KMS-11 (cell line): ENCODE results near the gene TBC1D2B.

ENCODE experiments used
- H2AFZ ChIP-seq: fragments of 200-600 bp; sonication (generic); 2 replicates; pipeline ENCODE4 v1.6.1; 2016; ENCODE audit warnings: antibody characterized with exemption, mixed run types, low read depth
- H3K27ac ChIP-seq: fragments of 200-600 bp; sonication (generic); 2 replicates; pipeline ENCODE4 v1.6.1; 2016; ENCODE audit warnings: mild to moderate bottlenecking, mixed run types
- H3K27me3 ChIP-seq: fragments of 200-600 bp; sonication (generic); 2 replicates; pipeline ENCODE4 v1.6.1; 2017; ENCODE audit warnings: mild to moderate bottlenecking, low read depth, mixed run types, moderate library complexity; ENCODE audit not compliant: insufficient read depth
- H3K36me3 ChIP-seq: fragments of 200-600 bp; sonication (generic); 2 replicates; pipeline ENCODE4 v1.6.1; 2017; ENCODE audit warnings: mild to moderate bottlenecking, mixed run types; ENCODE audit not compliant: insufficient read depth
- H3K4me1 ChIP-seq: fragments of 200-600 bp; sonication (generic); 2 replicates; pipeline ENCODE4 v1.6.1; 2016; ENCODE audit warnings: mild to moderate bottlenecking, low read depth, mixed run types; ENCODE audit not compliant: poor library complexity, severe bottlenecking
- H3K4me2 ChIP-seq: fragments of 200-600 bp; sonication (generic); 2 replicates; pipeline ENCODE4 v1.7.0; 2016; ENCODE audit warnings: mild to moderate bottlenecking, mixed run types
- H3K4me3 ChIP-seq: fragments of 200-600 bp; sonication (generic); IDR thresholded peaks from 2 replicates; pipeline ENCODE4 v1.6.1; 2017; ENCODE audit warnings: low read depth, low read length, mixed read lengths; ENCODE audit not compliant: insufficient read depth
- H3K79me2 ChIP-seq: fragments of 200-600 bp; sonication (generic); 2 replicates; pipeline ENCODE4 v1.6.1; 2016; ENCODE audit warnings: low read depth, mixed run types; ENCODE audit not compliant: insufficient read depth
- H3K9ac ChIP-seq: fragments of 200-600 bp; sonication (generic); 2 replicates; pipeline ENCODE4 v1.6.1; 2016; ENCODE audit warnings: mild to moderate bottlenecking, mixed run types
- H4K20me1 ChIP-seq: fragments of 200-600 bp; sonication (generic); 2 replicates; pipeline ENCODE4 v1.6.1; 2016; ENCODE audit warnings: mild to moderate bottlenecking, mixed run types; ENCODE audit not compliant: insufficient read depth
- CTCF ChIP-seq: fragments of 200-600 bp; sonication (generic); conservative IDR thresholded peaks from 2 replicates; pipeline ENCODE4 v1.6.1; 2017; ENCODE audit warnings: low read depth, mild to moderate bottlenecking, antibody characterized with exemption, low read length, moderate library complexity, mixed read lengths

The TBC1D2B gene

GRCh38 chr15:78061963-78062427 is 15.5 kb downstream of the TBC1D2B start:
- Histone ChIP-seq H4K20me1 (no peaks in the 10 kb centered on the region), H3K9ac (peak overlapping the region; percentile 49; the same call in 1 of the 2 replicates), H3K36me3 (no peaks in the 10 kb centered on the region), H3K4me1 (peaks cover 87% of the 10 kb centered on the region), H3K4me2 (peak overlapping the region; percentile 95), H3K79me2 (peaks cover 69% of the 10 kb centered on the region; the same call in 1 of the 2 replicates), H3K27ac (peak overlapping the region; percentile 90), H2AFZ (peak overlapping the region; percentile 35), H3K27me3 (no peaks in the 10 kb centered on the region), H3K4me3 (no peak overlapping the region)
- TF ChIP-seq CTCF = no peak

GRCh38 chr15:78060232-78060631 is 17.3 kb downstream of the TBC1D2B start:
- no peak overlapping the region for H3K27ac ChIP-seq
- no peak overlapping the region for H3K4me3 ChIP-seq
- no peak for TF ChIP-seq CTCF
- H3K9ac ChIP-seq = no peak overlapping the region
- no peaks in the 10 kb centered on the region for H4K20me1 ChIP-seq
- no peaks in the 10 kb centered on the region for H3K36me3 ChIP-seq
- H3K4me1 ChIP-seq = peaks cover 87% of the 10 kb centered on the region
- peaks cover 73% of the 10 kb centered on the region; the same call in 1 of the 2 replicates for H3K79me2 ChIP-seq
- no peak overlapping the region for H2AFZ ChIP-seq
- no peaks in the 10 kb centered on the region for H3K27me3 ChIP-seq
- no peak overlapping the region for H3K4me2 ChIP-seq

GRCh38 chr15:78059110-78059839 is 18.2 kb downstream of the TBC1D2B start:
- no peak for TF ChIP-seq CTCF
- Histone ChIP-seq H3K36me3 (no peaks in the 10 kb centered on the region), H4K20me1 (no peaks in the 10 kb centered on the region), H3K4me1 (peaks cover 87% of the 10 kb centered on the region), H3K79me2 (peaks cover 72% of the 10 kb centered on the region; the same call in 1 of the 2 replicates), H3K27me3 (no peaks in the 10 kb centered on the region), H3K27ac (no peak overlapping the region), H3K4me3 (no peak overlapping the region), H3K9ac (no peak overlapping the region), H3K4me2 (no peak overlapping the region), H2AFZ (no peak overlapping the region)

GRCh38 chr15:78058401-78058935 is 19.0 kb downstream of the TBC1D2B start:
- no peak overlapping the region for H3K9ac ChIP-seq
- TF ChIP-seq CTCF = no peak
- H3K4me1 ChIP-seq = peaks cover 79% of the 10 kb centered on the region
- H2AFZ ChIP-seq = no peak overlapping the region
- no peaks in the 10 kb centered on the region for H3K36me3 ChIP-seq
- no peak overlapping the region for H3K27ac ChIP-seq
- H3K79me2 ChIP-seq = peaks cover 65% of the 10 kb centered on the region; the same call in 1 of the 2 replicates
- H3K4me3 ChIP-seq = no peak overlapping the region
- H4K20me1 ChIP-seq = no peaks in the 10 kb centered on the region
- H3K4me2 ChIP-seq = no peak overlapping the region
- H3K27me3 ChIP-seq = no peaks in the 10 kb centered on the region
